ENCODE results near the gene SLC19A1. TPM values are rescaled to one million over a fixed set of nuclear protein-coding genes. Genes with fewer than 3 reads are reported as not detected.
A peak's percentile ranks its signal among the peaks of the same experiment; 100 is the strongest.

Gene SLC19A1
- total RNA-seq, 1 experiment from 2014 or later: 25.0 TPM

- H3K4me2 ChIP-seq: no peak overlapping the region
- intact Hi-C loops (cut with micrococcal nuclease; ENCODE audit: unreplicated experiment): loop anchor here (10.0 kb wide), 1 partner anchor 146 kb away; no protein-coding TSS in a partner anchor
- no peak overlapping the region for H3K27ac ChIP-seq
- peak in 1 of 2 experiments; percentile 6 for DNase-seq
- BruUV-seq (replicated peaks): no TSS peak
- no peaks in the 10 kb centered on the region for H3K9me2 ChIP-seq (ENCODE audit: insufficient read depth)
- no peaks in the 10 kb centered on the region; the same call in 1 of the 2 replicates for H3K9me3 ChIP-seq (ENCODE audit: insufficient read depth, low read depth)
- H3K79me2 ChIP-seq (ENCODE audit: low read depth): no peaks in the 10 kb centered on the region
- H3F3A ChIP-seq (ENCODE audit: insufficient read depth, low read depth): no peaks in the 10 kb centered on the region
- H3K4me3 ChIP-seq: no peak overlapping the region
- ChIA-PET CTCF (no interaction called here), POLR2A (ENCODE audit: unreplicated experiment) (no interaction called here)
- H2AFZ ChIP-seq: no peak overlapping the region
- H3K36me3 ChIP-seq (ENCODE audit: low read depth): no peaks in the 10 kb centered on the region
- no peaks in the 10 kb centered on the region for H3K4me1 ChIP-seq (replicated peaks; ENCODE audit: insufficient read depth)
- H4K20me1 ChIP-seq (ENCODE audit: insufficient read depth): no peaks in the 10 kb centered on the region
- H3K27me3 ChIP-seq (ENCODE audit: insufficient read depth, low read depth): peaks cover 27% of the 10 kb centered on the region
- TF ChIP-seq CTCF (conservative IDR thresholded peaks at IDR 0.05): no peak
These were observed 48.7 kb upstream of the SLC19A1 start for GRCh38 chr21:45590726-45591618.

- H3F3A ChIP-seq (ENCODE audit: insufficient read depth, low read depth): no peaks in the 10 kb centered on the region
- intact Hi-C loops (cut with micrococcal nuclease; ENCODE audit: unreplicated experiment): loop anchor here (10.0 kb wide), 1 partner anchor 145 kb away; no protein-coding TSS in a partner anchor
- H3K9me2 ChIP-seq (ENCODE audit: insufficient read depth): no peaks in the 10 kb centered on the region
- no TSS peak for BruUV-seq (replicated peaks)
- peaks cover 31% of the 10 kb centered on the region for H3K27me3 ChIP-seq (ENCODE audit: insufficient read depth, low read depth)
- ChIA-PET CTCF (no interaction called here), POLR2A (ENCODE audit: unreplicated experiment) (no interaction called here)
- no peaks in the 10 kb centered on the region for H3K79me2 ChIP-seq (ENCODE audit: low read depth)
- peak in 1 of 2 experiments; percentile 8 for DNase-seq
- no peak overlapping the region for H3K4me2 ChIP-seq
- TF ChIP-seq CTCF (conservative IDR thresholded peaks at IDR 0.05): no peak
- no peaks in the 10 kb centered on the region for H3K36me3 ChIP-seq (ENCODE audit: low read depth)
- H3K27ac ChIP-seq: no peak overlapping the region
- no peaks in the 10 kb centered on the region for H4K20me1 ChIP-seq (ENCODE audit: insufficient read depth)
- no peak overlapping the region for H3K4me3 ChIP-seq
- H3K4me1 ChIP-seq (replicated peaks; ENCODE audit: insufficient read depth): no peaks in the 10 kb centered on the region
- no peaks in the 10 kb centered on the region; the same call in 1 of the 2 replicates for H3K9me3 ChIP-seq (ENCODE audit: insufficient read depth, low read depth)
- no peak overlapping the region for H2AFZ ChIP-seq
These were observed 48.0 kb upstream of the SLC19A1 start for GRCh38 chr21:45590246-45590725.

- Histone ChIP-seq H3K4me1 (replicated peaks; ENCODE audit: insufficient read depth) (no peaks in the 10 kb centered on the region), H3K9me3 (ENCODE audit: insufficient read depth, low read depth) (no peaks in the 10 kb centered on the region; the same call in 1 of the 2 replicates), H3K4me2 (no peak overlapping the region), H4K20me1 (ENCODE audit: insufficient read depth) (no peaks in the 10 kb centered on the region), H3K27me3 (ENCODE audit: insufficient read depth, low read depth) (peaks cover 35% of the 10 kb centered on the region), H3K79me2 (ENCODE audit: low read depth) (no peaks in the 10 kb centered on the region), H3K36me3 (ENCODE audit: low read depth) (no peaks in the 10 kb centered on the region), H3K4me3 (no peak overlapping the region), H3K27ac (no peak overlapping the region), H3F3A (ENCODE audit: insufficient read depth, low read depth) (no peaks in the 10 kb centered on the region), H2AFZ (no peak overlapping the region), H3K9me2 (ENCODE audit: insufficient read depth) (no peaks in the 10 kb centered on the region)
- TF ChIP-seq CTCF (conservative IDR thresholded peaks at IDR 0.05) (no peak), EZH2 (IDR thresholded peaks at IDR 0.05; ENCODE audit: low read depth) (no peak)
- intact Hi-C loops (cut with micrococcal nuclease; ENCODE audit: unreplicated experiment): loop anchor here (10.0 kb wide), 1 partner anchor 145 kb away; no protein-coding TSS in a partner anchor
- CTCF ChIA-PET: no interaction called here
- DNase-seq: no peak
- POLR2A ChIA-PET (ENCODE audit: unreplicated experiment): no interaction called here
- BruUV-seq (replicated peaks): no TSS peak
These were observed 47.5 kb upstream of the SLC19A1 start for GRCh38 chr21:45589686-45590245.

Data from PC-9 (cell line).